Prostate gland (tissue), 2 donors: ENCODE results near the gene PRSS33.

Source experiments
- CTCF ChIP-seq, 4 experiments: fragments of 200-600 bp in 2 of 4; fragments of 450-650 bp in 2 of 4; sonication (generic) in 2 of 4; IDR thresholded peaks; 1 replicate in 3 of 4; 2 replicates in 1 of 4; pipeline ENCODE4 v1.5.1; 2016 to 2019; ENCODE audit warnings: antibody characterized with exemption in 4 of 4, mild to moderate bottlenecking in 2 of 4, moderate library complexity in 2 of 4
- POLR2A ChIP-seq: fragments of 450-650 bp; IDR thresholded peaks from one replicate; pipeline ENCODE4 v1.6.1; 2016; ENCODE audit warnings: antibody characterized with exemption, mild to moderate bottlenecking

GRCh38 chr16:2751577-2752034 is 35.8 kb downstream of the PRSS33 start:
- TF ChIP-seq POLR2A (no peak), CTCF (IDR thresholded peaks at IDR 0.05) (no peak)
